SK-N-SH (cell line): ENCODE results near the gene ESRRA. TPM values are rescaled to one million over a fixed set of nuclear protein-coding genes. Genes with fewer than 3 reads are reported as not detected.

ENCODE experiments used
- CTCF ChIA-PET: fragments of 300-600, 350-600 bp; formaldehyde crosslinking; extraction: SDS; loops from one replicate; lab custom pipeline; 2021; lab: Yijun Ruan, JAX
- POLR2A ChIA-PET: fragments of 350-600 bp; sonication (Branson Sonifier 250); formaldehyde crosslinking; extraction: SDS; loops from one replicate; lab custom pipeline; 2020; ENCODE audit warnings: antibody characterized with exemption, inconsistent platforms; lab: Yijun Ruan, JAX
- DNase-seq: peaks from one replicate; pipeline ENCODE4 v3.0.0; 2012
- H2AFZ ChIP-seq: fragments of 200-600 bp; sonication (generic); 2 replicates; pipeline ENCODE4 v1.8.1; 2016; ENCODE audit warnings: antibody characterized with exemption, mild to moderate bottlenecking, low read depth
- H3F3A ChIP-seq: fragments of 200-600 bp; sonication (generic); replicated peaks from 2 replicates; pipeline ENCODE3; 2016; ENCODE audit warnings: antibody characterized with exemption, mild to moderate bottlenecking; ENCODE audit not compliant: insufficient read depth
- H3K27ac ChIP-seq, 2 experiments: fragments of 200-500 bp in 1 of 2; fragments of 200-600 bp in 1 of 2; sonication (Bioruptor generic) in 1 of 2; sonication (generic), shearing (Covaris generic) in 1 of 2; 2 replicates each; pipeline versions ENCODE4 v1.5.1 to v1.6.1; 2014 to 2016; ENCODE audit warnings: low read depth in 2 of 2, inconsistent platforms in 1 of 2, low read length in 1 of 2, mild to moderate bottlenecking in 1 of 2, mixed read lengths in 1 of 2
- H3K27me3 ChIP-seq: fragments of 200-600 bp; sonication (generic), shearing (Covaris generic); 2 replicates; pipeline ENCODE4 v1.6.1; 2016; ENCODE audit warnings: mixed run types; ENCODE audit not compliant: insufficient read depth
- H3K36me3 ChIP-seq, 2 experiments: fragments of 200-500 bp in 1 of 2; fragments of 200-600 bp in 1 of 2; sonication (Bioruptor generic) in 1 of 2; sonication (generic) in 1 of 2; replicated peaks in 1 of 2; 2 replicates each; pipeline versions ENCODE3 to v1.5.1; 2014 to 2016; ENCODE audit warnings: low read length in 1 of 2, mild to moderate bottlenecking in 1 of 2; ENCODE audit not compliant: insufficient read depth in 2 of 2, control insufficient read depth in 1 of 2
- H3K4me1 ChIP-seq, 2 experiments: fragments of 200-500 bp in 1 of 2; fragments of 200-600 bp in 1 of 2; sonication (Bioruptor generic) in 1 of 2; sonication (generic), shearing (Covaris generic) in 1 of 2; 2 replicates each; pipeline versions ENCODE4 v1.5.1 to v1.6.1; 2014 to 2016; ENCODE audit warnings: low read depth in 1 of 2, low read length in 1 of 2, mixed run types in 1 of 2; ENCODE audit not compliant: insufficient read depth in 2 of 2, control insufficient read depth in 1 of 2
- H3K4me2 ChIP-seq: fragments of 200-600 bp; sonication (generic), shearing (Covaris generic); 2 replicates; pipeline ENCODE4 v1.6.1; 2017; ENCODE audit warnings: mixed run types
- H3K4me3 ChIP-seq, 2 experiments: fragments of 200-500 bp in 1 of 2; fragments of 200-600 bp in 1 of 2; sonication (Bioruptor generic) in 1 of 2; sonication (generic), shearing (Covaris generic) in 1 of 2; 2 replicates each; pipeline versions ENCODE4 v1.5.1 to v1.8.1; 2014 to 2016; ENCODE audit warnings: low read depth in 2 of 2, inconsistent platforms in 1 of 2, low read length in 1 of 2, mild to moderate bottlenecking in 1 of 2, mixed read lengths in 1 of 2, moderate library complexity in 1 of 2
- H3K79me2 ChIP-seq: fragments of 200-600 bp; sonication (generic); 2 replicates; pipeline ENCODE4 v1.8.1; 2017; ENCODE audit warnings: mild to moderate bottlenecking; ENCODE audit not compliant: insufficient read depth
- H3K9ac ChIP-seq: fragments of 200-600 bp; sonication (generic); 2 replicates; pipeline ENCODE4 v1.6.1; 2017; ENCODE audit warnings: mixed run types
- H3K9me2 ChIP-seq: fragments of 200-600 bp; sonication (generic); 2 replicates; pipeline ENCODE4 v1.6.1; 2017; ENCODE audit warnings: mixed run types
- H3K9me3 ChIP-seq: fragments of 200-600 bp; sonication (generic); 2 replicates; pipeline ENCODE4 v1.6.1; 2017; ENCODE audit warnings: mixed run types, mild to moderate bottlenecking, moderate library complexity
- H4K20me1 ChIP-seq: fragments of 200-600 bp; sonication (generic); 2 replicates; pipeline ENCODE4 v1.6.1; 2017; ENCODE audit warnings: mild to moderate bottlenecking, mixed run types; ENCODE audit not compliant: insufficient read depth
- ELF1 ChIP-seq: IDR thresholded peaks from 2 replicates; pipeline ENCODE4 v1.4.0; 2012
- EZH2phosphoT487 ChIP-seq: fragments of 200-600 bp; sonication (generic); IDR thresholded peaks from 2 replicates; pipeline ENCODE4 v1.6.1; 2017; ENCODE audit warnings: low read depth, mixed run types, mild to moderate bottlenecking, antibody characterized with exemption, moderate library complexity, borderline replicate concordance
- GATA2 ChIP-seq: sonication (generic); formaldehyde crosslinking; IDR thresholded peaks from 2 replicates; pipeline ENCODE4 v1.5.0; 2020; ENCODE audit warnings: mild to moderate bottlenecking, missing genetic modification reagents
- JUND ChIP-seq: IDR thresholded peaks from 2 replicates; pipeline ENCODE4 v1.4.0; 2012
- MXI1 ChIP-seq: IDR thresholded peaks from 2 replicates; pipeline ENCODE4 v1.6.1; 2012; ENCODE audit warnings: mild to moderate bottlenecking, low read depth, low read length, improper control_type of control experiment
- NRF1 ChIP-seq: IDR thresholded peaks from 2 replicates; pipeline ENCODE4 v1.6.1; 2012; ENCODE audit warnings: low read depth, mild to moderate bottlenecking, low read length
- POLR2AphosphoS5 ChIP-seq: IDR thresholded peaks from 2 replicates; pipeline ENCODE4 v1.6.1; 2012; ENCODE audit warnings: low read depth, low read length
- RAD21 ChIP-seq: IDR thresholded peaks from 2 replicates; pipeline ENCODE4 v1.6.1; 2012; ENCODE audit warnings: mild to moderate bottlenecking, low read length
- SIN3A ChIP-seq: IDR thresholded peaks from 2 replicates; pipeline ENCODE4 v1.6.1; 2012; ENCODE audit warnings: low read depth, mild to moderate bottlenecking, low read length, moderate library complexity, borderline replicate concordance
- SMC3 ChIP-seq: IDR thresholded peaks from 2 replicates; pipeline ENCODE4 v1.6.1; 2012; ENCODE audit warnings: low read depth, low read length, improper control_type of control experiment
- TCF12 ChIP-seq: IDR thresholded peaks from 2 replicates; pipeline ENCODE4 v1.4.0; 2012
- TEAD4 ChIP-seq: IDR thresholded peaks from 2 replicates; pipeline ENCODE4 v1.4.0; 2012; ENCODE audit warnings: mild to moderate bottlenecking, borderline replicate concordance; ENCODE audit not compliant: insufficient read depth
- WGBS: methylation state at CpG from one replicate; pipeline ENCODE4 v1.1.6; 2017; ENCODE audit warnings: low lambda C conversion rate; 5-methylcytosine and 5-hydroxymethylcytosine counted together
- polyA plus RNA-seq, 3 experiments: library from polyadenylated mRNA; depleted of rRNA; stranded (reverse); fragments of >200 nt; gene quantifications; 2 replicates each; pipeline ENCODE4 v1.2.3, GENCODE V29; 2012
- TF ChIP-seq, protein P1 (sequence below): IDR thresholded peaks from 2 replicates; pipeline ENCODE4; 2012
- TF ChIP-seq, protein P2 (sequence below): fragments of 200-600 bp; sonication (generic); IDR thresholded peaks from 2 replicates; pipeline ENCODE4 v1.6.1; 2017; ENCODE audit warnings: antibody characterized with exemption, mild to moderate bottlenecking, moderate library complexity
- TF ChIP-seq, protein P3 (sequence below): IDR thresholded peaks from 2 replicates; pipeline ENCODE4 v1.4.0; 2012; ENCODE audit warnings: low read depth
- TF ChIP-seq, protein P4 (sequence below): IDR thresholded peaks from 2 replicates; pipeline ENCODE4 v1.4.0; 2012; ENCODE audit warnings: low read depth, borderline replicate concordance
- TF ChIP-seq, protein P5 (sequence below): fragments of 150-350 bp; IDR thresholded peaks from 2 replicates; pipeline ENCODE4 v1.6.1; 2016; ENCODE audit warnings: mild to moderate bottlenecking, low read depth, low read length

The ESRRA gene
- polyA plus RNA-seq, 1 of the 3 experiments (the other 2 are of a cell fraction), result 27.8 TPM

DNA sequence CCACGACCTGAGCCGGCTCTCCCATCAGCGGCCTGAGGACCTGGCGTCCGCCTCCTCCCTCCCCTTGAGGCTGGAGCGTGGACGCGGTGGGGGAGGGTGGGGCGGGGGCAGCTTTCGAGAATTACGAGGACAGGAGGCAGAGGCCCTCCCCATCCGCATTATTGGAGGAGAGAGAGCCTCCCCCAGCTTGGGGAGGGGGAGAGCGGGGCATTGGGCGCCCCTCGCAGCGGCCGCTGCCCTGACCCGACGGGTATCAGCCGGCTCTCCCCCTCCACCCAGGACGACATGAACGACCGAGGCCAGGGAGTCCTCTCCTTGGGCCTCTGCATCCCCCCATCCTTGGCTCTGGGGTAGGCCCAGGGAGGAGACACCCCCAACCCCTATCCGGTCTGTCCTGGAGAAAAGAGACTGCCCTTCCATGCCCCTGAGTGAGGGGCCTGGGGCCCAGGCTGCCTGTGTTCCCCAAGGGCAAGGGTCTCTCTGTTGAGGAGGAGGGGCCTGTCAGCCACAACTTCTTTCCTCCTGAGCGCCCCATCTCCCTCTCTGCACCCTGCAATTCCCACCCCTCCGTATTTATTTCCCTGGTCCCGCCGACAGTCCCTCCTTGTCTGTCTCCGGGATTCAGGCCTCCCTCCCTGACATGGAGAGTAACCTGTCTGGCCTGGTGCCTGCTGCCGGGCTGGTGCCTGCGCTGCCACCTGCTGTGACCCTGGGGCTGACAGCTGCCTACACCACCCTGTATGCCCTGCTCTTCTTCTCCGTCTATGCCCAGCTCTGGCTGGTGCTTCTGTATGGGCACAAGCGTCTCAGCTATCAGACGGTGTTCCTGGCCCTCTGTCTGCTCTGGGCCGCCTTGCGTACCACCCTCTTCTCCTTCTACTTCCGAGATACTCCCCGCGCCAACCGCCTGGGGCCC lies 19.2 kb upstream of the ESRRA start:
- Histone ChIP-seq H3K9me3 (no peaks in the 10 kb centered on the region), H3K4me1 (peaks cover 8 to 26% of the 10 kb centered on the region in 2 experiments; a peak in 2 of 4 replicates), H3K79me2 (peaks cover 28% of the 10 kb centered on the region), H3F3A (peaks cover 16% of the 10 kb centered on the region), H2AFZ (peak overlapping the region; percentile 83; the same call in 1 of the 2 replicates), H3K4me3 (peak overlapping the region; percentile 60 to 95), H3K27me3 (0 out of 2 replicates have a peak, but pooled peaks cover 6% of the 10 kb centered on the region), H3K36me3 (peaks cover 0 to 6% of the 10 kb centered on the region in 2 experiments), H3K9me2 (no peaks in the 10 kb centered on the region), H3K27ac (peak overlapping the region; percentile 32 to 87; a peak in 3 of 4 replicates), H3K9ac (peak overlapping the region; percentile 89), H4K20me1 (no peaks in the 10 kb centered on the region), H3K4me2 (peak overlapping the region; percentile 100)
- peak; percentile 73 for DNase-seq
- ChIA-PET POLR2A (interaction anchor here (1.6 to 3.2 kb wide), 3 partner anchors 15 to 44 kb away, joined by 3 to 33 read pairs (median 6); partner anchors contain the start of gene ESRRA), CTCF (interaction anchor here (1.1 to 12.2 kb wide), 6 partner anchors 11 to 365 kb away, joined by 3 to 196 read pairs (median 11); partner anchors contain the start of genes CATSPERZ, ESRRA and PLCB3)
- WGBS, result 59% methylated on average over 17 of the region's 40 CpGs
- TF ChIP-seq RAD21 (peak; percentile 25), SMC3 (peak; percentile 20; the same call in 1 of the 2 replicates), MXI1 (peak; percentile 61; the same call in 1 of the 2 replicates)
- TF ChIP-seq, protein P1, sequence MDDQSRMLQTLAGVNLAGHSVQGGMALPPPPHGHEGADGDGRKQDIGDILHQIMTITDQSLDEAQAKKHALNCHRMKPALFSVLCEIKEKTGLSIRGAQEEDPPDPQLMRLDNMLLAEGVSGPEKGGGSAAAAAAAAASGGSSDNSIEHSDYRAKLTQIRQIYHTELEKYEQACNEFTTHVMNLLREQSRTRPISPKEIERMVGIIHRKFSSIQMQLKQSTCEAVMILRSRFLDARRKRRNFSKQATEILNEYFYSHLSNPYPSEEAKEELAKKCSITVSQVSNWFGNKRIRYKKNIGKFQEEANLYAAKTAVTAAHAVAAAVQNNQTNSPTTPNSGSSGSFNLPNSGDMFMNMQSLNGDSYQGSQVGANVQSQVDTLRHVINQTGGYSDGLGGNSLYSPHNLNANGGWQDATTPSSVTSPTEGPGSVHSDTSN, result no peak
- TF ChIP-seq, protein P2, sequence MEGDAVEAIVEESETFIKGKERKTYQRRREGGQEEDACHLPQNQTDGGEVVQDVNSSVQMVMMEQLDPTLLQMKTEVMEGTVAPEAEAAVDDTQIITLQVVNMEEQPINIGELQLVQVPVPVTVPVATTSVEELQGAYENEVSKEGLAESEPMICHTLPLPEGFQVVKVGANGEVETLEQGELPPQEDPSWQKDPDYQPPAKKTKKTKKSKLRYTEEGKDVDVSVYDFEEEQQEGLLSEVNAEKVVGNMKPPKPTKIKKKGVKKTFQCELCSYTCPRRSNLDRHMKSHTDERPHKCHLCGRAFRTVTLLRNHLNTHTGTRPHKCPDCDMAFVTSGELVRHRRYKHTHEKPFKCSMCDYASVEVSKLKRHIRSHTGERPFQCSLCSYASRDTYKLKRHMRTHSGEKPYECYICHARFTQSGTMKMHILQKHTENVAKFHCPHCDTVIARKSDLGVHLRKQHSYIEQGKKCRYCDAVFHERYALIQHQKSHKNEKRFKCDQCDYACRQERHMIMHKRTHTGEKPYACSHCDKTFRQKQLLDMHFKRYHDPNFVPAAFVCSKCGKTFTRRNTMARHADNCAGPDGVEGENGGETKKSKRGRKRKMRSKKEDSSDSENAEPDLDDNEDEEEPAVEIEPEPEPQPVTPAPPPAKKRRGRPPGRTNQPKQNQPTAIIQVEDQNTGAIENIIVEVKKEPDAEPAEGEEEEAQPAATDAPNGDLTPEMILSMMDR, result peak; percentile 32

DNA sequence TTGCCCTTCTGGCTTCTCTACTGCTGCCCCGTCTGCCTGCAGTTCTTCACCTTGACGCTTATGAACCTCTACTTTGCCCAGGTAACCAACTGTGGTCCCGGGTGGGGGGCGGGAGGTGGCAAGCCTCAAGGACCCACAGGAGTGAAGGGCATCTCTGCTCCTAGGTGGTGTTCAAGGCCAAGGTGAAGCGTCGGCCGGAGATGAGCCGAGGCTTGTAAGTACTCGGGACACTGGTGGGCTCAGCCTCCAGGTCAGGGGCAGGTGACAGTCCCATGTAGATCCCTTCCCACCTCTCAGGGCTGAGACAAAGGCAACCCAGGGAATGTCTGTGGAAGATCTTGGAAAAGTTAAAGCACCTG lies 18.5 kb upstream of the ESRRA start:
- POLR2A ChIA-PET, result no interaction called here
- WGBS, result 95% methylated on average over 9 of the region's 9 CpGs
- no peak for TF ChIP-seq TEAD4
- no peak for TF ChIP-seq TCF12
- no peak for TF ChIP-seq EZH2phosphoT487
- no peak for TF ChIP-seq SIN3A
- TF ChIP-seq GATA2 (CRISPR knock-in tag), result no peak
- TF ChIP-seq, protein P3, sequence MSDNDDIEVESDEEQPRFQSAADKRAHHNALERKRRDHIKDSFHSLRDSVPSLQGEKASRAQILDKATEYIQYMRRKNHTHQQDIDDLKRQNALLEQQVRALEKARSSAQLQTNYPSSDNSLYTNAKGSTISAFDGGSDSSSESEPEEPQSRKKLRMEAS, result no peak
- TF ChIP-seq, protein P4, sequence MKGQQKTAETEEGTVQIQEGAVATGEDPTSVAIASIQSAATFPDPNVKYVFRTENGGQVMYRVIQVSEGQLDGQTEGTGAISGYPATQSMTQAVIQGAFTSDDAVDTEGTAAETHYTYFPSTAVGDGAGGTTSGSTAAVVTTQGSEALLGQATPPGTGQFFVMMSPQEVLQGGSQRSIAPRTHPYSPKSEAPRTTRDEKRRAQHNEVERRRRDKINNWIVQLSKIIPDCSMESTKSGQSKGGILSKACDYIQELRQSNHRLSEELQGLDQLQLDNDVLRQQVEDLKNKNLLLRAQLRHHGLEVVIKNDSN, result no peak
- no peak for TF ChIP-seq POLR2AphosphoS5
- TF ChIP-seq, protein P1, result no peak
- TF ChIP-seq, protein P5, sequence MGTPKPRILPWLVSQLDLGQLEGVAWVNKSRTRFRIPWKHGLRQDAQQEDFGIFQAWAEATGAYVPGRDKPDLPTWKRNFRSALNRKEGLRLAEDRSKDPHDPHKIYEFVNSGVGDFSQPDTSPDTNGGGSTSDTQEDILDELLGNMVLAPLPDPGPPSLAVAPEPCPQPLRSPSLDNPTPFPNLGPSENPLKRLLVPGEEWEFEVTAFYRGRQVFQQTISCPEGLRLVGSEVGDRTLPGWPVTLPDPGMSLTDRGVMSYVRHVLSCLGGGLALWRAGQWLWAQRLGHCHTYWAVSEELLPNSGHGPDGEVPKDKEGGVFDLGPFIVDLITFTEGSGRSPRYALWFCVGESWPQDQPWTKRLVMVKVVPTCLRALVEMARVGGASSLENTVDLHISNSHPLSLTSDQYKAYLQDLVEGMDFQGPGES, result no peak
- no peak for TF ChIP-seq JUND
- TF ChIP-seq NRF1, result no peak
- no peak for TF ChIP-seq SMC3
- no peak for TF ChIP-seq ELF1

More for the DNA sequence above, 18.5 kb upstream of the ESRRA start:
- CTCF ChIA-PET, result interaction anchor here (1.0 to 12.2 kb wide), 5 partner anchors 15 to 364 kb away, joined by 3 to 196 read pairs (median 4); partner anchors contain the start of genes CATSPERZ and ESRRA
- Histone ChIP-seq H3K4me1 (peaks cover 8 to 29% of the 10 kb centered on the region in 2 experiments; a peak in 2 of 4 replicates), H3K27ac (no peak overlapping the region), H3K79me2 (peaks cover 28% of the 10 kb centered on the region), H3K27me3 (peaks cover 9% of the 10 kb centered on the region; the same call in 1 of the 2 replicates), H3K9me3 (no peaks in the 10 kb centered on the region), H3K36me3 (peaks cover 0 to 6% of the 10 kb centered on the region in 2 experiments), H4K20me1 (no peaks in the 10 kb centered on the region), H2AFZ (no peak overlapping the region), H3K4me2 (peak overlapping the region; percentile 100), H3F3A (peaks cover 16% of the 10 kb centered on the region), H3K9me2 (no peaks in the 10 kb centered on the region), H3K4me3 (peak overlapping the region in 1 of 2 experiments; percentile 95; a peak in 2 of 4 replicates), H3K9ac (no peak overlapping the region)
- no peak for DNase-seq
